Measurements from ENCODE around the gene LAD1. TPM values are rescaled to one million over a fixed set of nuclear protein-coding genes. Genes with fewer than 3 reads are reported as not detected.

The LAD1 gene
- total RNA-seq, 1 experiment from 2014 or later, result 0.10 TPM

- CTCF ChIA-PET, result interaction anchor here (0.6 to 0.8 kb wide), 2 partner anchors 9 to 12 kb away, joined by 3 to 8 read pairs; no protein-coding TSS in a partner anchor
- intact Hi-C loops (cut with micrococcal nuclease; ENCODE audit: unreplicated experiment), result no loop called here
- peak; percentile 16; the same call in 1 of the 2 replicates for ATAC-seq
Observed at GRCh38 chr1:201400212-201400851, 1.2 kb upstream of the LAD1 start.

DNA sequence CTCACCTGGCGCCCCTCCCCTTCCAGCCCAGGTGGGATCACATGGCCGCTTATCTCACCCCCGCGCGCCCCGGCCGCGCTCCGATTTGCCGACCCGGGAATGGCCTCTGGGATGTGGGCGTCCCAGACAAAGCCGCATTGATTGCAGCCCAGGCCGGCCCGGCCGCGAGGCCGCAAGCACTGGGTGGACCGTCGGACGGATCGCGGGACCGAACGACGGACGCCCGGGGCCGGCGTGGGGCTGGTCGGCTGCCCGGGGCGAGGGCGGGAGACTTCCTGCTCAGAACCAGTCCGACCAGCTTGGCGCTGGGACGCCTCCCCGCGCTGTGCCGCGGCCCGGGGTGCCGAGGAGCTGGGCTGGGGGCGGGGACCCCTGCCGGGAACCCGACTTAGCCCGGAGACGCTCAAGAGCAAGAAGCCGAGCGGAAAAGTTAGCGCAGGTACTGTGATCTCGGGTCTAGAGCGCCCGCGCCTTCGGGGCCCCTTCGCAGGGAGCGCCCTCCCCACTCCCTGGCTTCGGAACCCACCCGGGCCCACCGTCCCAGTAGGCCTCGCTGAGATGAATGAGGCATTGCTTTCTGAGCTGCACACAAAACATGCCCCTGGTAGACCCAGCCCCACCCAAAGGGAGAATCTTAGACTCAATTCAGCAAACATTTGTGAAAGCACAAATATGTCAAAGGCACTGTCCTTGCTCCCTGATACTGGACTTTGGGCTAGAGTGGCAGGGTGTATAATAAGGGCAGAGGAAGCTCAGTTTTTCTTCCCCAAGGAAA lies 415 bp upstream of the LAD1 start:
- no TSS peak for BruUV-seq (replicated peaks)

More at GRCh38 chr1:201400212-201400851, 1.2 kb upstream of the LAD1 start:
- no peak overlapping the region for H3K4me3 ChIP-seq (ENCODE audit: low read depth in 2 of 2, low read length in 2 of 2)
- POLR2A ChIA-PET, result no interaction called here
- TF ChIP-seq SIN3A (IDR thresholded peaks at IDR 0.05; ENCODE audit: borderline replicate concordance, insufficient read depth, low read depth, low read length) (no peak), TCF7L2 (IDR thresholded peaks at IDR 0.05; ENCODE audit: low read depth, low read length) (no peak), POLR2AphosphoS5 (IDR thresholded peaks at IDR 0.05; ENCODE audit: low read depth, low read length) (no peak)
- TF ChIP-seq, protein P1, sequence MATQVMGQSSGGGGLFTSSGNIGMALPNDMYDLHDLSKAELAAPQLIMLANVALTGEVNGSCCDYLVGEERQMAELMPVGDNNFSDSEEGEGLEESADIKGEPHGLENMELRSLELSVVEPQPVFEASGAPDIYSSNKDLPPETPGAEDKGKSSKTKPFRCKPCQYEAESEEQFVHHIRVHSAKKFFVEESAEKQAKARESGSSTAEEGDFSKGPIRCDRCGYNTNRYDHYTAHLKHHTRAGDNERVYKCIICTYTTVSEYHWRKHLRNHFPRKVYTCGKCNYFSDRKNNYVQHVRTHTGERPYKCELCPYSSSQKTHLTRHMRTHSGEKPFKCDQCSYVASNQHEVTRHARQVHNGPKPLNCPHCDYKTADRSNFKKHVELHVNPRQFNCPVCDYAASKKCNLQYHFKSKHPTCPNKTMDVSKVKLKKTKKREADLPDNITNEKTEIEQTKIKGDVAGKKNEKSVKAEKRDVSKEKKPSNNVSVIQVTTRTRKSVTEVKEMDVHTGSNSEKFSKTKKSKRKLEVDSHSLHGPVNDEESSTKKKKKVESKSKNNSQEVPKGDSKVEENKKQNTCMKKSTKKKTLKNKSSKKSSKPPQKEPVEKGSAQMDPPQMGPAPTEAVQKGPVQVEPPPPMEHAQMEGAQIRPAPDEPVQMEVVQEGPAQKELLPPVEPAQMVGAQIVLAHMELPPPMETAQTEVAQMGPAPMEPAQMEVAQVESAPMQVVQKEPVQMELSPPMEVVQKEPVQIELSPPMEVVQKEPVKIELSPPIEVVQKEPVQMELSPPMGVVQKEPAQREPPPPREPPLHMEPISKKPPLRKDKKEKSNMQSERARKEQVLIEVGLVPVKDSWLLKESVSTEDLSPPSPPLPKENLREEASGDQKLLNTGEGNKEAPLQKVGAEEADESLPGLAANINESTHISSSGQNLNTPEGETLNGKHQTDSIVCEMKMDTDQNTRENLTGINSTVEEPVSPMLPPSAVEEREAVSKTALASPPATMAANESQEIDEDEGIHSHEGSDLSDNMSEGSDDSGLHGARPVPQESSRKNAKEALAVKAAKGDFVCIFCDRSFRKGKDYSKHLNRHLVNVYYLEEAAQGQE (IDR thresholded peaks at IDR 0.05; ENCODE audit: insufficient read depth in 1 of 2, low read depth in 2 of 2, low read length in 1 of 2), result no peak
- TF ChIP-seq, protein P2, sequence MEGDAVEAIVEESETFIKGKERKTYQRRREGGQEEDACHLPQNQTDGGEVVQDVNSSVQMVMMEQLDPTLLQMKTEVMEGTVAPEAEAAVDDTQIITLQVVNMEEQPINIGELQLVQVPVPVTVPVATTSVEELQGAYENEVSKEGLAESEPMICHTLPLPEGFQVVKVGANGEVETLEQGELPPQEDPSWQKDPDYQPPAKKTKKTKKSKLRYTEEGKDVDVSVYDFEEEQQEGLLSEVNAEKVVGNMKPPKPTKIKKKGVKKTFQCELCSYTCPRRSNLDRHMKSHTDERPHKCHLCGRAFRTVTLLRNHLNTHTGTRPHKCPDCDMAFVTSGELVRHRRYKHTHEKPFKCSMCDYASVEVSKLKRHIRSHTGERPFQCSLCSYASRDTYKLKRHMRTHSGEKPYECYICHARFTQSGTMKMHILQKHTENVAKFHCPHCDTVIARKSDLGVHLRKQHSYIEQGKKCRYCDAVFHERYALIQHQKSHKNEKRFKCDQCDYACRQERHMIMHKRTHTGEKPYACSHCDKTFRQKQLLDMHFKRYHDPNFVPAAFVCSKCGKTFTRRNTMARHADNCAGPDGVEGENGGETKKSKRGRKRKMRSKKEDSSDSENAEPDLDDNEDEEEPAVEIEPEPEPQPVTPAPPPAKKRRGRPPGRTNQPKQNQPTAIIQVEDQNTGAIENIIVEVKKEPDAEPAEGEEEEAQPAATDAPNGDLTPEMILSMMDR (IDR thresholded peaks at IDR 0.05), result no peak
- 0 out of 2 replicates have a peak, but pooled peaks cover 2% of the 10 kb centered on the region for H3K36me3 ChIP-seq (ENCODE audit: control insufficient read depth, insufficient read depth, low read length)
- BruUV-seq (replicated peaks), result no TSS peak
- peaks cover 5% of the 10 kb centered on the region; the same call in 1 of the 2 replicates for H3K27me3 ChIP-seq (ENCODE audit: control insufficient read depth, insufficient read depth, low read length)
- no peak for DNase-seq (ENCODE audit: low read depth, low spot score)
- in situ Hi-C loops (cut with HindIII; ENCODE audit: low pct_unique_long_range_greater_than_20kb, low sequenced_read_pairs), result no loop called here
- H3K4me1 ChIP-seq (ENCODE audit: control insufficient read depth, insufficient read depth, low read length), result no peaks in the 10 kb centered on the region
- H3K9me3 ChIP-seq (ENCODE audit: control insufficient read depth, insufficient read depth, low read depth, low read length), result no peaks in the 10 kb centered on the region
- H3K27ac ChIP-seq (ENCODE audit: low read length), result no peak overlapping the region

More for the DNA sequence above, 415 bp upstream of the LAD1 start:
- Histone ChIP-seq H3K27me3 (ENCODE audit: control insufficient read depth, insufficient read depth, low read length) (peaks cover 5% of the 10 kb centered on the region; the same call in 1 of the 2 replicates), H3K4me3 (ENCODE audit: low read depth in 2 of 2, low read length in 2 of 2) (peak overlapping the region in 1 of 2 experiments; percentile 11; a peak in 1 of 4 replicates), H3K27ac (ENCODE audit: low read length) (no peak overlapping the region), H3K36me3 (ENCODE audit: control insufficient read depth, insufficient read depth, low read length) (0 out of 2 replicates have a peak, but pooled peaks cover 2% of the 10 kb centered on the region), H3K4me1 (ENCODE audit: control insufficient read depth, insufficient read depth, low read length) (no peaks in the 10 kb centered on the region), H3K9me3 (ENCODE audit: control insufficient read depth, insufficient read depth, low read depth, low read length) (no peaks in the 10 kb centered on the region)
- TF ChIP-seq, protein P1 (IDR thresholded peaks at IDR 0.05; ENCODE audit: insufficient read depth in 1 of 2, low read depth in 2 of 2, low read length in 1 of 2), result no peak
- TF ChIP-seq TCF7L2 (IDR thresholded peaks at IDR 0.05; ENCODE audit: low read depth, low read length) (no peak), POLR2AphosphoS5 (IDR thresholded peaks at IDR 0.05; ENCODE audit: low read depth, low read length) (no peak), SIN3A (IDR thresholded peaks at IDR 0.05; ENCODE audit: borderline replicate concordance, insufficient read depth, low read depth, low read length) (no peak)
- TF ChIP-seq, protein P2 (IDR thresholded peaks at IDR 0.05), result no peak
- 0 out of 2 replicates have a peak, but pooled peaks have one; percentile 41 for ATAC-seq
- in situ Hi-C loops (cut with HindIII; ENCODE audit: low pct_unique_long_range_greater_than_20kb, low sequenced_read_pairs) (no loop called here), intact Hi-C loops (cut with micrococcal nuclease; ENCODE audit: unreplicated experiment) (no loop called here)
- POLR2A ChIA-PET, result no interaction called here
- DNase-seq (ENCODE audit: low read depth, low spot score), result no peak
- CTCF ChIA-PET, result no interaction called here
